Colonic mucosa (tissue), 4 donors: ENCODE measurements around the gene ATP13A2. TPM values are rescaled to one million over a fixed set of nuclear protein-coding genes. Genes with fewer than 3 reads are reported as not detected.

Experiments
- DNase-seq: peaks from one replicate; pipeline ENCODE4 v3.0.0-alpha.2; 2020
- H3K27ac ChIP-seq: fragments of 200-600 bp; one replicate; pipeline ENCODE4 v1.8.0; 2021
- H3K27me3 ChIP-seq: fragments of 200-600 bp; one replicate; pipeline ENCODE4 v1.8.0; 2021
- H3K36me3 ChIP-seq: fragments of 200-600 bp; one replicate; pipeline ENCODE4 v1.8.0; 2021
- H3K4me1 ChIP-seq: fragments of 200-600 bp; one replicate; pipeline ENCODE4 v1.8.0; 2021; ENCODE audit warnings: mild to moderate bottlenecking
- H3K4me3 ChIP-seq: fragments of 200-600 bp; one replicate; pipeline ENCODE4 v1.8.0; 2021
- H3K9ac ChIP-seq, 2 donors: one replicate each; pipeline ENCODE4 v1.7.0; 2013; ENCODE audit warnings: control low read depth in 2 of 2, low read depth in 2 of 2, low read length in 2 of 2
- H3K9me3 ChIP-seq: fragments of 200-600 bp; one replicate; pipeline ENCODE4 v1.8.0; 2021
- intact Hi-C: fragments of 100-400 bp; cut with DNase I; formaldehyde crosslinking; loops from one replicate; pipeline ENCODE4 v1.14.1; 2022
- total RNA-seq, 2 donors: library from RNA; stranded (reverse); fragmentation: NEBNext Ultra II Directional in 1 of 2; extraction: Animal tissue kit (Norgen Biotek cat#: 25700) in 1 of 2; gene quantifications; one replicate each; pipeline ENCODE4 v1.2.1, GENCODE V29; 2021
- TF ChIP-seq, protein P1 (sequence below): fragments of 200-600 bp; IDR thresholded peaks from one replicate; pipeline ENCODE4 v1.8.0; 2022; ENCODE audit warnings: antibody characterized with exemption, mild to moderate bottlenecking
- donor health status: healthy.
- donor health status: DM: no; HTN: no; CAD: no.
- donor health status: DM: no; HTN: no; CAD: no.

Gene ATP13A2
- total RNA-seq, 2 donors from 2014 or later: 55.3 to 111 TPM

DNA sequence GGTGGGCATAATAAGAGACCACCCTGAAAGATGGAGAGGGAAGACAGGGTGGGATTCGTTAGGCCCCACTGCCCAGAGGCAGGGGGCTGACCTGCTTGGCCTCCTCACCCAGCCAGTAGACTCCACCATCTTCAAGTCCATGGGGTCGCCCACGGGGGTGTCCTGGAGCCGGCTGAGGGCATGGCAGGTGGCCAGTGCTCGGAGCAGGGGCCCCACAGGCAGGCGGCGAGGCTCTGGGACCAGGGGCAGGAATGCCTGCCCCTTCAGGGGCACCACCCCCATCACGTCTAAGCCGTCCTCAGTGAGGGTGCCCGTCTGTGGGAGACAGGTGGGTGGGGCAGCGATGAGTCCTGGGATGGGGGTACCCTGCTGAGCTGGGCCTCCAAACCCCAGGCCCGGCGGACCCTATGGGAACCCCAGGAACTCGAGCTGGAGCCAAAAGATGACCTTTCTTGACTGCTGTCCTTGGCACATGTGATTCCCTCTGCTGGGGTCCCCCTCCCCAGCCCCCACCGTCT is 18.1 kb downstream of the ATP13A2 start:
- H3K9ac ChIP-seq: no peak overlapping the region
- H3K9me3 ChIP-seq: no peaks in the 10 kb centered on the region
- H3K36me3 ChIP-seq: no peaks in the 10 kb centered on the region
- no peaks in the 10 kb centered on the region for H3K4me1 ChIP-seq
- no peak for DNase-seq
- TF ChIP-seq, protein P1, sequence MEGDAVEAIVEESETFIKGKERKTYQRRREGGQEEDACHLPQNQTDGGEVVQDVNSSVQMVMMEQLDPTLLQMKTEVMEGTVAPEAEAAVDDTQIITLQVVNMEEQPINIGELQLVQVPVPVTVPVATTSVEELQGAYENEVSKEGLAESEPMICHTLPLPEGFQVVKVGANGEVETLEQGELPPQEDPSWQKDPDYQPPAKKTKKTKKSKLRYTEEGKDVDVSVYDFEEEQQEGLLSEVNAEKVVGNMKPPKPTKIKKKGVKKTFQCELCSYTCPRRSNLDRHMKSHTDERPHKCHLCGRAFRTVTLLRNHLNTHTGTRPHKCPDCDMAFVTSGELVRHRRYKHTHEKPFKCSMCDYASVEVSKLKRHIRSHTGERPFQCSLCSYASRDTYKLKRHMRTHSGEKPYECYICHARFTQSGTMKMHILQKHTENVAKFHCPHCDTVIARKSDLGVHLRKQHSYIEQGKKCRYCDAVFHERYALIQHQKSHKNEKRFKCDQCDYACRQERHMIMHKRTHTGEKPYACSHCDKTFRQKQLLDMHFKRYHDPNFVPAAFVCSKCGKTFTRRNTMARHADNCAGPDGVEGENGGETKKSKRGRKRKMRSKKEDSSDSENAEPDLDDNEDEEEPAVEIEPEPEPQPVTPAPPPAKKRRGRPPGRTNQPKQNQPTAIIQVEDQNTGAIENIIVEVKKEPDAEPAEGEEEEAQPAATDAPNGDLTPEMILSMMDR: no peak
- no peak overlapping the region for H3K27ac ChIP-seq
- H3K27me3 ChIP-seq: no peaks in the 10 kb centered on the region
- H3K4me3 ChIP-seq: no peak overlapping the region
- intact Hi-C loops: no loop called here

DNA sequence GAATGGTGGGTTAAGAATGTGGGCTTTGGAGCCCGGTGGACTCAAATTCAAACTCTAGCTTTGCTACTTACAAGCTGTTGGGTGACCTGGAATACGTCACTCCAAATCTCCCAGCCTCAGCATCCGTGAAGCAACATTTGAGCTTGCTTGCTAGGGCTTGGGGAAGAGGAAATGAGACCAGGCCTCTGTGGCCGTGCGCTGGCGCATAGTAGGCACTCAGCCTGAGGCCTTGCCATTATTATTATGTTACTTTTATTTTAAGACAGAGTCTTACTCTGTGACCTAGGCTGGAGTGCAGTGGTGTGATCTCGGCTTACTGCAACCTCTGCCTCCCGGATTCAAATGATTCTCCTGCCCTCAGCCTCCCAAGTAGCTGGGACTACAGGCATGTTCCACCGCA is 19.1 kb downstream of the ATP13A2 start:
- no peak for DNase-seq
- Histone ChIP-seq H3K4me1 (no peaks in the 10 kb centered on the region), H3K9me3 (no peaks in the 10 kb centered on the region), H3K4me3 (no peak overlapping the region), H3K27ac (no peak overlapping the region), H3K9ac (no peak overlapping the region), H3K27me3 (no peaks in the 10 kb centered on the region), H3K36me3 (no peaks in the 10 kb centered on the region)
- TF ChIP-seq, protein P1: no peak
- intact Hi-C loops: no loop called here

DNA sequence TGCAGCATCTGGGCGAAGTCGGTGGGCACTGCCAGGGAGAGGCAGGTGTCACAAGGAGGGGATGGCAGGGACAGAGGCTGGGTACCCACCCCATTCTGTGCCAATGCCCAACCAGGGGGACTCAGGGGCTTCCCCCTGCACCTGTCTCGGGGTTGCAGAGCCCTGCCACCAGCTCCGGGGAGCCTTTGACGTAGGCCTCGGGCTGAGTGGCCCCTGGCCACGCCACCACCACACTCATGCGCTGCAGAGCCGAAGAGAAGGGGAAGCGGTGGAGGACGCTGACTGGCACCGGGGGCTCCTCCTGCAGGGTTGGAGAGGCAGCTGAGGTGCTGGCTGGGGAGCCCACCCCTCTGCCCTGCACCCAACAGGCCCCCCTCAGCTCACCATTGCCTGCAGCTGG is 19.6 kb downstream of the ATP13A2 start:
- Histone ChIP-seq H3K9ac (no peak overlapping the region), H3K4me3 (no peak overlapping the region), H3K36me3 (no peaks in the 10 kb centered on the region), H3K27ac (no peak overlapping the region), H3K4me1 (no peaks in the 10 kb centered on the region), H3K27me3 (no peaks in the 10 kb centered on the region), H3K9me3 (no peaks in the 10 kb centered on the region)
- TF ChIP-seq, protein P1: no peak
- no peak for DNase-seq
- intact Hi-C loops: no loop called here

DNA sequence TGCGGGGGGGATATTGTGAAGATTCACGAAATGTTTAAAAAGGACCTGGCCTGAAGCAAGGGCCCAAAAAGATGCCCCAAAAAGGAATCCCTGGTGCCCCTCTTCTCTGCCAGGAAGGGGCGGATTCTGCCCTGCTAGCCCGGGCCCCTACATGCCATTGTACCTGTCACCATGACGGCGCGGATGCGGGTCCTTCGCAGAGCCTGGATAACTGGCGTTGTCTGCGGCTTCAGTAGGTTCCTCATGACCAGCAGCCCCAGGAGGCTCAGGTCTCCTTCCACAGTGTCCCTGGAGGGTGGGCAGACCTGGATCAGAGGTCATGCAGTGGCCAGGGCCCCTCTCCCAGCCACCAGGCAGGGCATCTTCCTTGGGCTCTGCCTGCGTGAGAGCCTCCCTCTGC is 20.2 kb downstream of the ATP13A2 start:
- TF ChIP-seq, protein P1: no peak
- Histone ChIP-seq H3K9ac (no peak overlapping the region), H3K4me1 (no peaks in the 10 kb centered on the region), H3K9me3 (no peaks in the 10 kb centered on the region), H3K36me3 (no peaks in the 10 kb centered on the region), H3K27ac (no peak overlapping the region), H3K27me3 (no peaks in the 10 kb centered on the region), H3K4me3 (no peak overlapping the region)
- intact Hi-C loops: no loop called here
- DNase-seq: no peak

DNA sequence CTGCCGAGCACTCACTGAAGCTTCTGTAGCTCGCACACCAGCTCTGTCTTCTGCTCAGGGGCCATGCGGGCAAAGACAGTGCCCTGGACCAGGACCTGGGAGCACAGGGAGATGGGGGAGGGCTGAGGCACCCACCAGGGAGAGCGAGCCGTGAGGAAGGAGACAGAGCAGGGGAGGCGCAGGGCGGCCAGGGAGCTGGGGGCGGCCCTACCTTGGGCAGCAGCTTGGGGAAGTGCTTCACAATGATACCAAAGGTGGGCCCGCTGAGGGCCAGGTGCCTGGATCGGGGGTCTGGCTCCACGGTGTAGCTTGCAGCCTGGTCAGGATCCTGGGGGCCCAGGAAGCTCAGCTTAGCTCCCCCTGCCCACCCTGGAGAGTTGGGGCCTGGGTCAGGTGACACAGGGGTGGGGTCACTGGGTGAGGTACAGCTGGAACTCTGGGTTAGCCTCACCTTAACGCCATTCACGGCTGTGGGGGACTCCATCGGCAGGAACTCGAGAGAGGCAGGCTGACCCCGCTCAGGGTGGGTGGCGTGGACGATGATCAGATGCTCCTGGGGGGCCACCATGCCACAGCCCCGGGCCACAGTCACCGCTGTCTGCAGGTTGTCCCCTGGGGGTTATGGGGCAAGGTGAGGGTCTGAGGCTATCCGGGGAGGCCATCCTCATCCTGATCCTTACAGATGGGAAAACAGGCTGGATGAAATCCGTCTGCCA is 21.9 kb downstream of the ATP13A2 start:
- TF ChIP-seq, protein P1: no peak
- Histone ChIP-seq H3K27me3 (no peaks in the 10 kb centered on the region), H3K4me3 (no peak overlapping the region), H3K27ac (no peak overlapping the region), H3K4me1 (no peaks in the 10 kb centered on the region), H3K9me3 (no peaks in the 10 kb centered on the region), H3K36me3 (no peaks in the 10 kb centered on the region), H3K9ac (no peak overlapping the region)
- no peak for DNase-seq
- intact Hi-C loops: no loop called here
